Activated CD4-positive, alpha-beta T cell treated with anti-CD3 and anti-CD28 coated beads for 4 hours (primary cell): ENCODE results near the gene ZBED5.
"Not testable (repeated sequence)": the region's sequence is repeated elsewhere in the genome, so short reads cannot be mapped to it uniquely, and the experiment has no call there.

ENCODE experiments used
- DNase-seq, 2 donors: peaks; one replicate each; pipeline ENCODE4 v3.0.0-alpha.2; 2020

Gene ZBED5

DNA sequence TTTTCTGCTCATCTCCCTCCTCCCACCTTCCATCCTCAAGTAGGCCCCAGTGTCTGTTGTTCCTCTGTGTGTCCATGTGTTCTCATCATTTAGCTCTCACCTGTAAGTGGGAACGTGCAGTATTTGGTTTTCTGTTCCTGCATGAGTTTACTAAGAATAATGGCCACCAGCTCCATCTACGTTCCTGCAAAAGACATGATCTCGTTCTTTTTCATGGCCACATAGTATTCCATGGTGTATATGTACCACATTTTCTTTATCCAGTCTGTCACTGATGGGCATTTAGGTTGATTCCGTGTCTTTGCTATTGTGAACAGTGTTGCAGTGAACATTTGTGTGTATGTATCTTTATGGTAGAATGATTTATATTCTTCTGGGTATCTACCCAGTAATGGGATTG, 21.0 kb downstream of the ZBED5 start:
- DNase-seq: not testable (repeated sequence)

DNA sequence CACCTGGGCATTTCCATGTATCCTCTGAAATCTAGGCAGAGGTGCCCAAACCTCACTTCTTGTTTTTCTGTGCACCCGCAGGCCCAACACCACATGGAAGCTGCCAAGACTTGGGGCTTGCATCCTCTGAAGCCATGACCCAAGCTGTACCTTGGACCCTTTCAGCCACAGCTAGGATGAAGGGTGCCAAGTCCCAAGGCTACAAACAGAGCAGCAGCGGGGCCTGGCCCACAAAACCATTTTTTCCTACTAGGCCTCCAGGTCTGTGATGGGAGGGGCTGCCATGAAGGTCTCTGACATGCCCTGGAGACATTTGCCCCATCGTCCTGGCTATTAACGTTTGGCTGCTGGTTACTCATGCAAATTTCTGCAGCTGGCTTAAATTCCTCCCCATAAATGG, 28.7 kb downstream of the ZBED5 start:
- no peak for DNase-seq

DNA sequence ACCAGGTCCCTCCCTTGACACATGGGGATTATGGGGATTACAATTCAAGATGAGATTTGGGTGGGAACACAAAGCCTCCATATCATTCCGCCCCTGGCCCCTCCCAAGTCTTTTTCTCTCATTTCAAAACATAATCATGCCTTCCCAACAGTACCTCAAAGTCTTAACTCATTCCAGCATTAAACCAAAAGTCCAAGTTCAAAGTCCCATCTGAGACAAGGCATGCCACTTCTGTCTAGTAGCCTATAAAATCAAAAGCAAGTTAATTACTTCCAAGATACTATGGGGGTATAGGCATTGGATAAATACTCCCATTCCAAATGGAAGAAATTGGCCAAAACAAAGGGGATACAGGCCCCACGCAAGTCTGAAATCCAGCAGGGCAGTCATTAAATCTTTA, 29.5 kb downstream of the ZBED5 start:
- no peak for DNase-seq

DNA sequence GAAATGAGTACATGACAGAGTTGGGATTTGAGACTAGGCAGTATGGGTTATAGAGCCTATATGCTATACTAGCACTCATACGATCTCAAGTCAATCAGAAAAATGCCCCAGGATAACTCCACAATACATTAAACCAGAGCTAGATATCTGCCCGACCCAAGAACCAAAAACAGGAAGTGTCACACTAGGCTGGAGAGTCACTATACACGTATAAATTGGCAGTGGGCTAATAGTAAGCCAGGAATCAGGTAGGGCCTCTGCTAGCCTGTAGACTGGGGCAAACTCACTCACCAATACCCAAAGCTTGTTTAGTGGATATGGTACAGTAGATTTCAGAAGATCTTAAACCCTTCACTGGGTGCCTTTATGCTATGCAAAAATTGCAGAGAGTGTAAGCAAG, 33.0 kb downstream of the ZBED5 start:
- DNase-seq: no peak

DNA sequence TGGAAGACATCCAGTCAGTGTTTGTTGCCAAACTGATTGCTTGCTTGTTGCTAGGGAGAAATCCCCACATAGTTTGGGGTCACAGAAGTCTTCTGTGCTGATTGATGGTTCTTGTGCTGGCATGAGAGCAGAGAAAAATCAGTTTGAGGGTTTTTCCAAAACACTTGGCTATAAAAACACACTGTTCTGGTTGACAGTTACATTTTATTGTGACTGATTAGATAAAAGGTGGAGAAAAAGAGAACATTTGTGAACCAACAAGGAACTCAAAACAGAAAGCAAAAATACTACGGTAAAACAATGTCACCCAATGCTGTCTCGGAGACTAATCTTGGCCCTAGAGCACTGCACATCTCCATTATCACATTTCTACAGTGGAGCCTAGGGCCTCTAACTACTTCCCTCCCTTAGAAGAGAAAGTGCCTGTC, 34.7 kb downstream of the ZBED5 start:
- DNase-seq: no peak

DNA sequence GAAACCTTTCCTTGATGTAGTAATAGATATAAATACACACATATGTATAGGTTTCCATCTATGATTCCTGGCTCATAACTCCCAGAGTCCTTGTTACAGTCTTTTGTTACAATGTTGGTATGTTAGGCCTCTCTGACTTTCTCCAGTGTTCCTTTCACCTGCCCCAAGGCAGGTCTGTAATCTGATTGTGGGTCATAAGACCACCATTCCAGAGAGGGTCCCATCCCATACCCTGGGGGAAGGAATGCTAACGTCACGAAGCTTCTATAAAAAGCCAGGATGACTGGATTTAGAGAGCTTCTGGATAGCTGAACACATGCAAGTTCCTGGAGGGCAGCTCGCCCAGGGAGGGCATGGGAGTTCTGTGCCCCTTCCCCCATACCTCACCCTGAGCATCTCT, 35.4 kb downstream of the ZBED5 start:
- not testable (repeated sequence) for DNase-seq

DNA sequence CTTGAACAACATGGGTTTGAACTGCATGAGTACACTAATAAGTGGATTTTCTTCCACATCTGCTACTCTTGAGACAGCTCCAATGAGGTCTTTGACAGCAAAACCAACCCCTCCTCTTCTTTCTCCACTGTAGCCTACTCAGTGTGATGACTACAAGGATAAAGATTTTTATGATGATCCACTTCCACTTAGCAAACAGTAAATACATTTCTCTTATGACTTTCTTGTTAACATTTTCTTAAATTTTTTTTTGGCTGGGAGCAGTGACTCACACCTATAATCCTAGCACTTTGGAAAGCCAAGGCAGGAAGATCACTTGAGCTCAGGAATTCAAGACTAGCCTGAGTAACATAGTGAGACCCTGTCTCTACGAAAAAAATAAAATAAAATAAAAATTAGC, 39.3 kb downstream of the ZBED5 start:
- DNase-seq: no peak

DNA sequence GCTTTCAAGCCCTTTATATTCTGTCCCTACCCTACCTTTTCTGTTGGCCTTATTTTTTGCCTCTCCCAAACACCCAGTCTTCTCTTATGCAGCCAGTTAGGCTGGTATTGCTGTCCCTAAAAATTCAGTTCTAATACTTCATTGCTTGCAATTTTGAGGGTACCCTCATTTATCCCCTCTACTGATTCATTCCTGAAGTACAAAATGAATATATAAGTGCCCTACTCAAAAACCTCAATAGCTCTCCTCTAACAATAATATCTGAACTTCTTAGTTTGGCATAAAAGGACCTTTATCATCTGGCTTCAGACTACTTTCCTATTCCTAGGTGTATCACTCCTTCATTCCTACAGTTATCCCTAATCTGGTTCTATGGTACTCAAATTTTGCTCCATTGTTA, 43.9 kb downstream of the ZBED5 start:
- DNase-seq: no peak

DNA sequence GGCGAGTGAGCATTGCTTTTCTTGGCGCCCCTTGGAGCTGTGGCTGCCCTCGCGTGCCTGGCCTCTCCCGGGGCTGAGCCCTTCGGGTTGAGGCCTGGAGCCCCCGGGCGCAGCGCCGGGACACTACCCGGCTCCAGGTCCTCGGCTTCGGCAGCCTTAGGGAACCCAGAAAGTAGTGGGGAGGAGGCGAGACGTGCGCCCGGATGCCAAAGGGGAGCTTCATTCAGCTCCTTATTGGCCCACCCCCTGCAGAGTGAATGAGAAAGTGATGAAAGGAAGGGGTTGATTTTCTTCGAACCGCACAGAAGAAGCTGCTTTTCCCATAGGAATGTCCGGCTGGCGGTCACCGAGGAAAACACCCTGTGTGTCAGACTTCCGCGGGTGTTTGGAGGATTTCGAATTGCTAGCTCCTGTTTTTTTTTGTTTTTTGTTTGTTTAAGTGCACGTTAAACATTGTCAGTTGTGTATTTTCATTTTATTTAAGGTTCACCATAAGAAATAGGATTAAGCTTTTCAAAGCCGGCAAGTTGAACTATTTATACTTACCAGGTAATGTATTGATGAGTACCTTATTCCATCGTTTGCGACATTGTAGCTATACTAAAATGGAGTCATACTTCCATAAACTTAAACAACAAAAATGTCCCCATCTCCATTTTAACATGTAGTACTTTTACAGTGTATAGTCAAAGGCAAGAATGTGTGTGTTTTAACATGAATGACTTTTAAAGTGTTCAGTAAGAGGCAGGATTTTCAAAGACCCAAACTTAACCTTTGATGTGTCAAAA, 48.3 kb downstream of the ZBED5 start:
- DNase-seq: peak in 1 of 2 donors; percentile 36

DNA sequence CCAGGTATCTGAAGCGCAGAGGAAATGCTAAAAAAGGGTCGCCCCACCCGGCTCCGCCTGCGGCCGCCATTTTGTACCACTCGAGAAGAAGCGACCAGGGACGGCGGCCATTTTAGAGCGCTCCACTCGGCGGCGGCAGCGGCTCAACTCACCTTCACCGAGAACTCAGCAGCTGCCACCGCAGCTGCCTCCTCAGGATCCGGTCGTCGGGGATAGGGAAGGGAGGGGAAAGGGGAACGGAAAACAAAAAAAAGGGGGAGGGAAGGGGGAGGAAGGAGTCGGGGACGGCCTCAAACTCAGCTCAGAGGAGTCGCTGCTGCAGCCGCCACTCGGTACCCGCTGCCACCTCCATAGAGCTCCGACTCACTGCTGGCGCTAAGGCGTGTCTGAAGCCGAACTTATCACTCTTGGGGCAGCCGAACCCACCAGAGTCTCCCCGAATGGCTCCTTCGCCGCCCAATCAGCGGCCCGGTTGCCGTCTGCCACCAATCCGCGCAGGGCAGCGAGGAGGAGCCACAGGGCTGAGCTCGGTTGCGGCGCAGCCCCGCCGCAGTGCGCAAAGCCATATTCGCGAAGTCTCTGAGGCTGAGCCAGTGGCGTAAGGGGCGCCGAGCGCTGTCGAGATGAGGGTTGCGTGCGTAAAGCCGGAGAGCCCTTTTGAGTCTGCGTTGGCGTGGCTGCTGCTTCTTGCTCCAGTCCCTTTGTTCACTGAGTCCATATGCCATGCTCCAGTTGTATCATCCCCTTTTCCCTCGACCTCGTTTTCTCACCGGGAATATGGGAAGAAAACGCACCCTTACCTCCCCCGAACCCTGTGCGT, 49.1 kb downstream of the ZBED5 start, which contains the start of gene EIF4G2:
Gene EIF4G2, minus strand, starts transcription at position 374 of the 820 bp plus-strand sequence.
- peak; percentile 96 to 98 for DNase-seq

DNA sequence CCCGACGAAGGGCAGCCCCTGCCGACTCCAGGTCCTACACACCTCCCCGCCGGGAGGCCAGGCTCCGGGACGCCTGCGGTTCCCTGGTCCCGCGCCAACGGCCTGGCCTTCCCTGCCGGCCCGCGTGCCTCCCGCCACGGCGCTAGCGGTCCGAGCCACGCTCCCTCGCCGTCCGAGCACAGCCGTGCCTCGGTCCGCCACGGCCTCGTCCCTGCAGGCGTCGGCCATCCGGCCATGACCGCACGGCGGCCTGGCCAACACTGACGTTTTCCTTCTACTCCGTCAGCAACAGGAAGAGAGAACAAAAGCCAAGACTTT, 49.7 kb downstream of the ZBED5 start:
- no peak for DNase-seq

DNA sequence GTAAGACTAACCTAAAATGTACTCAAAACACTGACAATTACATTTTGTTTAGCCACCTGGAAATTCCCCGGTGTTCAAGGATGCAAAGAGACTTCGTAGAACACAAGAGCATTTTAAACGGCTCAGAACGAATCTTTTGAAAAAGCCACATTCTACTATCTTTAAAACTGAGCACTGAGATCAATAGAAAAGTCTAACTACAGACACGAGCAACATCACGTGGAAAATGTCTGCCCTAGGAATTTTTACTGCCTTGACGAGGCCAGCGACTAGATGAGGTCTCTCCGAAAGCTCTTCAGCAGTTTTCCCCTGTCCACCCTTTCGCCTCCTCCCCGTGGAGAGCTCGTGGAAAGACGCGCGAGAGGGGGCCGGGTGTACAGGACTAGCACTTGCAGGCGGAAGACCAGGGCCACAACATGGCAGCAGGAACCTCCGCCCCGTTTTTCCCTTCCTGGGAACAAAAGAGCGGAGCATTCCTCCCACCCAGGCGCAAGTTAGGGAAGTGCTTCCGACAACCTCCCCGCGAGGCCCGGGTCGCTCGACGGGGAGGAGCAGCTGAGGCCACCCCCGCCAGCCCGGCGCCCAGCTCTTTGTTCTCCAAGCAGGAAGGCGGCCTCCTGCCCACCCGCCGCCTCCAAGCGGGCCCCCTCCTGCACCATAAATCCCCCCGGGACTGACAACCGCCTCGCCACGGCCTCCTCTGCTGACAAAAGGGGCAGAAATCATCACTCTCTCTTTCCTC, 50.2 kb downstream of the ZBED5 start:
- peak; percentile 35 to 55 for DNase-seq

DNA sequence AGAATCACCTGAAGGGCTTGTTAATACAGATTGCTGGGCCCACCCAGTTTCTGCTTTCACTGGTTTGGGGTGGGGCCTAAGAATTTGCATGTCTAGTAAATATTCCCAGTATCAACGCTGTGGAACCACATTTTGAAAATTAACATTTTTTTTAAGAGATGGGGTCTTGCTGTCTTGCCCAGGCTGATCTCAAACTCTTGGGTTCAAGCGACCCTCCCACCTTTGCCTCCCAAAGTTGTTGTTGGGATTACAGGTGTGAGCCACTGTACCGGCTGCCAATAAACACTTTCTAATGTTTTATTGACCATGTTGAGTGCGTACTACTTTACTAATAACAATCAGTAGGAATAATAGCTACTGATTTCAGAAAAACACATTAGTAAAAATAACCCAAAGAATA, 51.6 kb downstream of the ZBED5 start:
- DNase-seq: no peak

DNA sequence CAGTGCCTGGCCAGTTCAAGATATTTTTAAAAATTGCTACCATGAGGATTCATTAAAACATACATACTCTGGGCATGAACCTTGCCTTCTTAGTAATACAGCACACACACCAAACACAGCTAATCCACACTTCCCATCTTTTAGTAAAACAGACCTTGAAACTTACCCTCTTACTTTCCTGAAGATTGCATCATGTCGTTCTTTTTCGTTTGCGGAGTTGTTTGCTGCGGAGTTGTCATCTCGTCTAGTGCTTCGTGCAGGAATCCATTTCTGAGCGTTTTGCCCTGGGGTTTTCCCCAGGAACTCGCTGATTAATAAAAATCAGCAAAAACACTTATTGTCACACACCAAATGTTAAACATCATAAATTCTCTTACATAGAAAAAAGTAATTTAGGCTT, 52.1 kb downstream of the ZBED5 start:
- no peak for DNase-seq

DNA sequence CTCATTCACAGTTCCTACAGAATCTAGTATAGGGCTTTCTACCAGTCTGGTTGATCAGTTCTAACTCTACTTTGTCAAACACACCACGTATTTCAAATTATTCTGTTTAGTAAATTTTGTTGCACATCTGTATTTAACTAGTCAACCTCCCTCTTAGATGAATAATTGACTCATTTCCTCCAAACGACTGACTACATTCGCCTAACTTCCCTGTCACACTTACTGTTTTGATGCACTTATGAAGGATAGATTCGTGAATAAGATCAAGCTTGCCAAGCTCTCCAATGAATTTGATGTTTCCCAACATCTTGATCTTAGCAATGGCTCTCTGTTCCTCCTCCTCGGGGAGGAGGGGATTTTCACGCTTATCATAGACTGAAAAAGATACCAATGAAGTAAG, 54.2 kb downstream of the ZBED5 start:
- DNase-seq: no peak
